HG03354 (cell line): ENCODE results near the gene NBAS.

Experiments
- ATAC-seq: cut with Tn5 transposase; IDR thresholded peaks from one replicate; pipeline ENCODE4 v1.9.1; 2021; ENCODE audit warnings: mild to moderate bottlenecking; ENCODE audit not compliant: unreplicated experiment, poor library complexity, severe bottlenecking

Gene NBAS

DNA sequence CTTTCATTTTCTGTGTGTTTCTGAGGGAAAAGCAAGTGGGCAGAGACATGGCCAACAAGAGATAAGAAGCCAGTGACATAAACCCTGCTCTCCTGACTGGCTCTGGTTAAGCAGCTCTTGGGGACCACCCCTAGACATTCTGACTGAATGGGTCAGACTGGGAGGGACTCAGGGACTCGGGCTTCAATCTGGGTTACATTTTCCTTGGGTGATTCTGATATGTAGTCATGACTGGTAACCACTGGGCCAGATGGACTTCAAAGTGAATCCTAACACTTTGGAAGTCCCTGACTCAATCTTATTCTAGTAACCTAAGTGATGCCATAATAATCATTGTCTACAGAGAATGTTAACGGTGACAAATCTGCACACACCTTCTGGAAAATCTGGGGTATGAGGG is 397.8 kb downstream of the NBAS start:
- no peak for ATAC-seq

GRCh38 chr2:15162620-15163019 is 398.5 kb downstream of the NBAS start:
- no peak for ATAC-seq

DNA sequence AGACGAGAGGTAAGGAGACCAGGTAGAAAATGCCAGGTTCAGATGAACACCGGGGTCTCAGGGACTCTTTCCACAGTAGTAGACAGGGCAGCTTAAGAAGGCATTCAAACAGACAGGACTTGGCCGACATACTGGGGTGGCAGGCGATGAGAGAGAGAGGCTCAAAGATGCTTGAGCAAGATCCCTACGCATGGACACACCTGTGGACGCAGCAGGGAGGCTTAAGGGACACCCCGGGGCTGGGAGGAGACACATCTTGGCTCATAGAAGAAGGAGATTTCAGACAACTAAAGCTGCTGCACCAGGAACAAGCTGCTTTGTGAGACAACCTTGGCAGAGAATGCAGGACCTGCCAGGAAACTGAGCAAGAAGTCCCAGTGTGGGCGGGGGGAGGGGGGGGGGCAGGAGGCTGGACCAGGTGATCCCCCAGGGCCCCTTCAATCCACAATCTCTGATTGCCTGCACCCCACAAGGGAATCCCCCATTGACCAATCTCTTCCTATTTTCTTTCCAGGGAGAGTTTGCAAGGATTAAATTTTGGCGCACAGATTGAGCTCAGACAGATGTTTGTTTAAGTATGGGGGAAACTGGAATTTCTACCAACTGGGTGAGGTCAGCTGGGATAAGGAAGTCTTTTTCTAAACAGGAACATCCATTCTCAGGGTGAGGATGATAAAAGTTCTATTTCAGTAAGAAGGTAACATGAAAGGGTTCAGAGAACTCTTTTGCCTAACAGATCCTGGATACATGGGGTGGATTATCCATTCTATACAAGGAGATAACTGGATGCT is 400.7 kb downstream of the NBAS start:
- ATAC-seq, result no peak

GRCh38 chr2:15159751-15160177 is 401.4 kb downstream of the NBAS start:
- no peak for ATAC-seq

GRCh38 chr2:15159206-15159605 is 401.9 kb downstream of the NBAS start:
- no peak for ATAC-seq

GRCh38 chr2:15158532-15158931 is 402.6 kb downstream of the NBAS start:
- ATAC-seq, result no peak

- ATAC-seq, result no peak
Observed at GRCh38 chr2:15158100-15158499, 403.0 kb downstream of the NBAS start.

- no peak for ATAC-seq
Observed at GRCh38 chr2:15155959-15156574, 405.1 kb downstream of the NBAS start.

DNA sequence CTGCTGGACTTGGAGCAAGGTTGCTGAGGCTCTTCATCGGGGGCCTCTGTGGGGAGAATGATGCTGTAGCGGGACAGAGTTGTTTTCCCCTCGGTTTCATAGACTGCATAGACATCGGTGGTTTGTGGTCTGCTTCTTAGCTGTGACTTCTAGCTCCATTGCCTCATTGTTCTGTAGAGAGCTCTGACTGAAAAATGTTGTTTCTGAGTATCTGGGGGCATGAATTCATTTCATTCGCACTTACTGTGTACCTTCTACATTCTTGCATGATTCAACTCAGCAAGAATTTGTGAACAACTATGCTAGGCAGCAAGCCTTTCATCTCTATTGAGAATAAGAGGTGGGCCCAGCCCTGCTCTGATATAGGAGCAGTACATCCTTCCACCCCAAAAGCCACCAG is 406.8 kb downstream of the NBAS start:
- ATAC-seq, result no peak

GRCh38 chr2:15152382-15152781 is 408.8 kb downstream of the NBAS start:
- no peak for ATAC-seq

DNA sequence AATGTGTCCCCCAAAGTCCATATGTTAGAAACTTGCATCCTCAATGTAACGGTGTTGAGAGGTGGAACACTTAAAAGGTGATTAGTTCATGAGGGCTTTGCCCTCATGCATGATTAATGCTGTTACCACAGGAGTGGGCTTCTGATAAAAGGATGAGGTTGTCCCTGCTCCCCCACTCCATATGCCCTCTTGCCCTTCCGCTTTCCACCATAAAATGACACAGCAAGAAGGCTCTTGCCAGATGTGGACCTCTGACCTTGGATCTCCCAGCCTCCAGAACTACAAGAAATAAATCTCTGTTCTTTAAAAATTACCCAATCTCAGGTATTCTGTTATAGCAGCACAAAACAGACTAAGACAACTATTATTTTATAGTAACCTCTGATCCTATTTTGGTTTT is 412.1 kb downstream of the NBAS start:
- ATAC-seq, result no peak

DNA sequence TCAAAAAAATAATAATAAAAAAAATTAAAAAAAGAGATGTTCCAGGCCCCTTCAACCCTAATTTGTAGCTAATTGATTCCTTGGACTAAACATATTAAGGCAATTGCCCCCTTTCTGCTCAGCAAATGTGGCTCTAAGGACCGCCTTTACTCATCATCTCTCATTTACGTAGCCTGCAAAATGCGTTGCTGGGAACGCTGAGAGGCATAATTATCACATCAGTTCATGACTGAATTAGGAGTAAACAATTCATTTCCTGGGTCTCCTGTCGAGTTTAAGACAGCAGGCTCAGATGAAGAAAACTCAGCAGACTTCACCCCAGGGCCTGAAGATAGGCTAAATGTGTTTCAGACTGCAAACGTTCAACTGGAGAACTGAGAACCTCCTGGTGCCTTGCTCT is 413.5 kb downstream of the NBAS start:
- ATAC-seq, result no peak

- no peak for ATAC-seq
Observed at GRCh38 chr2:15146960-15147359, 414.2 kb downstream of the NBAS start.

- no peak for ATAC-seq
Observed at GRCh38 chr2:15145919-15146318, 415.2 kb downstream of the NBAS start.

- ATAC-seq, result no peak
Observed at GRCh38 chr2:15145046-15145817, 415.9 kb downstream of the NBAS start.

GRCh38 chr2:15142069-15142689 is 419.0 kb downstream of the NBAS start:
- peak; percentile 100 for ATAC-seq

- no peak for ATAC-seq
Observed at GRCh38 chr2:15141211-15141610, 419.9 kb downstream of the NBAS start.

DNA sequence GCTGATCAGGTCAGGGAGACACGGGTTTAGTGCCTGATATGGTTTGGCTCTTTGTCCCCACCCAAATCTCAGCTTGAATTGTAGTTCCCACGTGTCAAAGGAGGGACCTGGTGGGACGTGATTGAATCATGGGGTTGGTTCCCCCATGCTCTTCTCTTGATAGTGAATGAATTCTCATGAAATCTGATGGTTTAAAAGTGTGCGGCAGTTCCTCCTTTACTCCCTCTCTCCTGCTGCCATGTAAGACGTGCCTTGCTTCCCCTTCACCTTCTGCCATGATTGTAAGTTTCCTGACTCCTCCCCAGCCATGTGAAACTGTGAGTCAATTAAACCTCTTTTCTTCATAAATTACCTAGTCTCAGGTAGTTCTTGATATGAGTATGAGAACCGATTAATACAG is 424.5 kb downstream of the NBAS start:
- no peak for ATAC-seq

DNA sequence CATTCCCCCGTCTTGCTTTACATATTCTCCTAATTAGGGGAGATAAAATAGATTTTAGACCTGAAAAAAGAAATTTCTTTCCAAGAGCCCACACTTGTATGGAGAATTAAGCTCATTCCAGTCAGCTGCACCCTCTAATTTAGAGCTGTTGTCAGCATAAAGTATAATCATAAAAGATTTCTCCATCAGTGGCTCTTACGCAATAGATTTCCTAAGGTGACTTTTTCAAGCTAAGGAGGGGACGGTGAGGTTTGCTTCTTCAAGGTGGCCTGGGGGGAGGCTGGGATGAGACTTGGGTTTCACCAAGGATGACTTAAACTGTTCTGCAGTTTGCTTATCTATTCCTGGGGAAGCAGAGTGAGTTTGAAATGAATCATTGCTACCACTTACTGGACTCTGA is 426.2 kb downstream of the NBAS start:
- ATAC-seq, result no peak

GRCh38 chr2:15133461-15133860 is 427.7 kb downstream of the NBAS start:
- ATAC-seq, result no peak
